HEK293 (cell line): ENCODE results near the gene NUFIP2.

Source experiments
- BCL11A ChIP-seq: fragments of 450-650 bp; formaldehyde crosslinking; IDR thresholded peaks from 2 replicates; pipeline ENCODE4 v1.5.1; 2016; ENCODE audit warnings: low read depth, missing biosample characterization, missing genetic modification characterization
- GLI4 ChIP-seq: fragments of 450-650 bp; formaldehyde crosslinking; IDR thresholded peaks from 2 replicates; pipeline ENCODE4 v1.5.1; 2016; ENCODE audit warnings: missing biosample characterization, missing genetic modification characterization
- GLIS2 ChIP-seq: fragments of 450-650 bp; formaldehyde crosslinking; IDR thresholded peaks from 2 replicates; pipeline ENCODE4 v1.5.1; 2016; ENCODE audit warnings: missing biosample characterization, missing genetic modification characterization
- IKZF3 ChIP-seq: fragments of 450-650 bp; IDR thresholded peaks from 2 replicates; pipeline ENCODE4 v1.5.0; 2018; ENCODE audit warnings: missing biosample characterization, mild to moderate bottlenecking, missing genetic modification characterization, moderate library complexity
- OVOL3 ChIP-seq: fragments of 450-650 bp; formaldehyde crosslinking; IDR thresholded peaks from 2 replicates; pipeline ENCODE4 v1.5.1; 2016; ENCODE audit warnings: missing biosample characterization, missing genetic modification characterization
- SP2 ChIP-seq: fragments of 450-650 bp; formaldehyde crosslinking; IDR thresholded peaks from 2 replicates; pipeline ENCODE4 v1.5.1; 2016; ENCODE audit warnings: missing biosample characterization, missing genetic modification characterization
- YY1 ChIP-seq: fragments of 450-650 bp; formaldehyde crosslinking; IDR thresholded peaks from 2 replicates; pipeline ENCODE4 v1.5.1; 2018; ENCODE audit warnings: missing biosample characterization, missing genetic modification characterization
- ZFP37 ChIP-seq: fragments of 450-650 bp; formaldehyde crosslinking; IDR thresholded peaks from 2 replicates; pipeline ENCODE4 v1.5.1; 2016; ENCODE audit warnings: missing biosample characterization, missing genetic modification characterization
- ZNF174 ChIP-seq: fragments of 450-650 bp; formaldehyde crosslinking; IDR thresholded peaks from 2 replicates; pipeline ENCODE4 v1.5.0; 2017; ENCODE audit warnings: missing biosample characterization, mild to moderate bottlenecking, missing genetic modification characterization
- ZNF221 ChIP-seq: fragments of 450-650 bp; formaldehyde crosslinking; IDR thresholded peaks from 2 replicates; pipeline ENCODE4 v1.5.1; 2017; ENCODE audit warnings: missing biosample characterization, missing genetic modification characterization, borderline replicate concordance
- ZNF248 ChIP-seq: fragments of 450-650 bp; formaldehyde crosslinking; IDR thresholded peaks from 2 replicates; pipeline ENCODE4 v1.5.1; 2017; ENCODE audit warnings: missing biosample characterization, missing genetic modification characterization
- ZNF274 ChIP-seq, 2 experiments: fragments of 200-500 bp in 1 of 2; fragments of 450-650 bp in 1 of 2; sonication (Bioruptor generic) in 1 of 2; formaldehyde crosslinking in 1 of 2; IDR thresholded peaks; 2 replicates each; pipeline versions ENCODE4 v1.5.1 to v1.6.1; 2014 to 2016; ENCODE audit warnings: borderline replicate concordance in 1 of 2, inconsistent platforms in 1 of 2, low read length in 1 of 2, missing biosample characterization in 1 of 2, missing genetic modification characterization in 1 of 2
- ZNF335 ChIP-seq: fragments of 450-650 bp; formaldehyde crosslinking; conservative IDR thresholded peaks from 2 replicates; pipeline ENCODE4 v1.5.1; 2016; ENCODE audit warnings: missing biosample characterization, missing genetic modification characterization
- ZNF341 ChIP-seq: fragments of 450-650 bp; formaldehyde crosslinking; IDR thresholded peaks from 2 replicates; pipeline ENCODE4; 2016; ENCODE audit warnings: low read depth, missing biosample characterization, missing genetic modification characterization
- ZNF530 ChIP-seq: fragments of 450-650 bp; formaldehyde crosslinking; IDR thresholded peaks from 2 replicates; pipeline ENCODE4 v1.5.1; 2016; ENCODE audit warnings: low read depth, missing biosample characterization, missing genetic modification characterization
- ZNF561 ChIP-seq: fragments of 450-650 bp; IDR thresholded peaks from 2 replicates; pipeline ENCODE4 v1.5.1; 2018; ENCODE audit warnings: missing biosample characterization, missing genetic modification characterization, borderline replicate concordance
- ZNF610 ChIP-seq: fragments of 450-650 bp; formaldehyde crosslinking; IDR thresholded peaks from 2 replicates; pipeline ENCODE4 v1.5.1; 2016; ENCODE audit warnings: missing biosample characterization, missing genetic modification characterization, borderline replicate concordance
- ZNF660 ChIP-seq: fragments of 450-650 bp; IDR thresholded peaks from 2 replicates; pipeline ENCODE4 v1.5.1; 2018; ENCODE audit warnings: missing biosample characterization, mild to moderate bottlenecking, missing genetic modification characterization
- ZXDB ChIP-seq: fragments of 450-650 bp; formaldehyde crosslinking; IDR thresholded peaks from 2 replicates; pipeline ENCODE4 v1.5.1; 2016; ENCODE audit warnings: missing biosample characterization, missing genetic modification characterization
- TF ChIP-seq, protein P1 (sequence below): fragments of 450-650 bp; formaldehyde crosslinking; IDR thresholded peaks from 2 replicates; pipeline ENCODE4 v1.5.1; 2016; ENCODE audit warnings: missing biosample characterization, missing genetic modification characterization
- TF ChIP-seq, protein P2 (sequence below): fragments of 450-650 bp; formaldehyde crosslinking; optimal IDR thresholded peaks from 2 replicates; pipeline ENCODE3; 2016; ENCODE audit warnings: missing biosample characterization, mild to moderate bottlenecking, missing genetic modification characterization
- TF ChIP-seq, protein P3 (sequence below): fragments of 450-650 bp; formaldehyde crosslinking; IDR thresholded peaks from 2 replicates; pipeline ENCODE4 v1.5.1; 2016; ENCODE audit warnings: missing biosample characterization, missing genetic modification characterization
- TF ChIP-seq, protein P4 (sequence below): fragments of 450-650 bp; IDR thresholded peaks from 2 replicates; pipeline ENCODE4 v1.5.1; 2018; ENCODE audit warnings: missing biosample characterization, mild to moderate bottlenecking, missing genetic modification characterization
- TF ChIP-seq, protein P5 (sequence below): fragments of 450-650 bp; formaldehyde crosslinking; IDR thresholded peaks from 2 replicates; pipeline ENCODE4 v1.5.1; 2016; ENCODE audit warnings: missing biosample characterization, missing genetic modification characterization
- TF ChIP-seq, protein P6 (sequence below): fragments of 450-650 bp; formaldehyde crosslinking; IDR thresholded peaks from 2 replicates; pipeline ENCODE4 v1.5.1; 2016; ENCODE audit warnings: missing biosample characterization, missing genetic modification characterization, borderline replicate concordance

NUFIP2 gene

DNA sequence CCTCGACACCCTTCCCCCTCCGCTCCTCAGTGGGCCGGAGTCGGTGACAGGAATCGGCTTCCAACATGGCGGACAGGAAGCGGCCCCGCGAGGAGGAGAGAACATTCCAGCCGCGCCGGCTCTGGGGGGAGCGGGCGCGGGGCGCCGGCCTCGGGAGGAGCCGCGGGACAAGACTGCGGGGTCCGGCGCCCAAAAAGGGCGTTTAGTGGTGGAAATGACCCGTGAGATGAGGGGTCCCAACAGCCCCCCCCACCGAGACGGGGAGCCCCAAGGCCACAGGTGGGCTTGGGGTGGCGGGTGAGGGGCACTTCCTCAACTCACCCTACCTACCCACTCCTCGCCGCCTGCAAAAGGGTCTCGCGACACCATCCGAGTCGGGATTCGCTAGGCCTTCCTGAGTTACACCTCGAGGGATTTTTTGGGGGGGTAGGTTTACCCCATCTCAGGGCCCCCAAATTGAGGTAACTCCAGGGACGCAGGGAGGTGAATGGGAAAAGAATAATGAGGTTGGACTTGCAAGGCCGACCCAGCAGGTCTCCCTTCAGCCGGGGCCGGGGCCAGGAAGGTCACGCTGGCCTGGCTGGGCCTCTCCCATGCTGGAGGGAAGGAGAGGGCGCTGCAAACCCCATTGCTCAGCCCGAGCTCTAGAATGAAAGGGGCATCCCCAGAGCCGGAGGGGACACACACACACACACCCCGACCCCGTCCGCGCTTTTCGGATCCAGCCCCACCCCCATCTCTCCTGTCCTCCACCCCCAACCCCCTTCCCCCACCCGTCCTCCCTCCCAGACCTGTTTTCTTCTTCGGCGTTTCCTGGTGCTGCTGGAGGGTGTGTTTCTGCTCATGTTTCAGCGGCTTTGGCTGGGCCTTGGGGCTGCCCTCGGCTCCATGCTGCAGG is 707 bp downstream of the NUFIP2 start (continued):
- TF ChIP-seq ZNF610 (tag by site-specific recombination) (no peak), SP2 (tag by site-specific recombination) (no peak), ZFP37 (tag by site-specific recombination) (0 out of 2 replicates have a peak, but pooled peaks have one; percentile 68), ZNF660 (tag by site-specific recombination) (peak; percentile 22; the same call in 1 of the 2 replicates), ZNF530 (tag by site-specific recombination) (no peak), GLIS2 (tag by site-specific recombination) (peak; percentile 76), YY1 (tag by site-specific recombination) (peak; percentile 80), ZXDB (peak; percentile 51; the same call in 1 of the 2 replicates), ZNF335 (peak; percentile 5; the same call in 1 of the 2 replicates), ZNF274 (IDR thresholded peaks at IDR 0.05; ENCODE audit: low read length) (no peak), ZNF274 (tag by site-specific recombination; IDR thresholded peaks at IDR 0.05; ENCODE audit: borderline replicate concordance) (no peak), IKZF3 (tag by site-specific recombination) (peak; percentile 16), ZNF341 (tag by site-specific recombination) (peak; percentile 35; the same call in 1 of the 2 replicates), OVOL3 (no peak), BCL11A (no peak), ZNF561 (tag by site-specific recombination) (peak; percentile 45; the same call in 1 of the 2 replicates), ZNF248 (tag by site-specific recombination) (0 out of 2 replicates have a peak, but pooled peaks have one; percentile 29), ZNF221 (tag by site-specific recombination) (0 out of 2 replicates have a peak, but pooled peaks have one; percentile 3), ZNF174 (no peak), GLI4 (no peak)
- TF ChIP-seq, protein P1, sequence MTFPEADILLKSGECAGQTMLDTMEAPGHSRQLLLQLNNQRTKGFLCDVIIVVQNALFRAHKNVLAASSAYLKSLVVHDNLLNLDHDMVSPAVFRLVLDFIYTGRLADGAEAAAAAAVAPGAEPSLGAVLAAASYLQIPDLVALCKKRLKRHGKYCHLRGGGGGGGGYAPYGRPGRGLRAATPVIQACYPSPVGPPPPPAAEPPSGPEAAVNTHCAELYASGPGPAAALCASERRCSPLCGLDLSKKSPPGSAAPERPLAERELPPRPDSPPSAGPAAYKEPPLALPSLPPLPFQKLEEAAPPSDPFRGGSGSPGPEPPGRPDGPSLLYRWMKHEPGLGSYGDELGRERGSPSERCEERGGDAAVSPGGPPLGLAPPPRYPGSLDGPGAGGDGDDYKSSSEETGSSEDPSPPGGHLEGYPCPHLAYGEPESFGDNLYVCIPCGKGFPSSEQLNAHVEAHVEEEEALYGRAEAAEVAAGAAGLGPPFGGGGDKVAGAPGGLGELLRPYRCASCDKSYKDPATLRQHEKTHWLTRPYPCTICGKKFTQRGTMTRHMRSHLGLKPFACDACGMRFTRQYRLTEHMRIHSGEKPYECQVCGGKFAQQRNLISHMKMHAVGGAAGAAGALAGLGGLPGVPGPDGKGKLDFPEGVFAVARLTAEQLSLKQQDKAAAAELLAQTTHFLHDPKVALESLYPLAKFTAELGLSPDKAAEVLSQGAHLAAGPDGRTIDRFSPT, result 0 out of 2 replicates have a peak, but pooled peaks have one; percentile 28
- TF ChIP-seq, protein P2, sequence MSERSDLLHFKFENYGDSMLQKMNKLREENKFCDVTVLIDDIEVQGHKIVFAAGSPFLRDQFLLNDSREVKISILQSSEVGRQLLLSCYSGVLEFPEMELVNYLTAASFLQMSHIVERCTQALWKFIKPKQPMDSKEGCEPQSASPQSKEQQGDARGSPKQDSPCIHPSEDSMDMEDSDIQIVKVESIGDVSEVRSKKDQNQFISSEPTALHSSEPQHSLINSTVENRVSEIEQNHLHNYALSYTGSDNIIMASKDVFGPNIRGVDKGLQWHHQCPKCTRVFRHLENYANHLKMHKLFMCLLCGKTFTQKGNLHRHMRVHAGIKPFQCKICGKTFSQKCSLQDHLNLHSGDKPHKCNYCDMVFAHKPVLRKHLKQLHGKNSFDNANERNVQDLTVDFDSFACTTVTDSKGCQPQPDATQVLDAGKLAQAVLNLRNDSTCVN (tag by site-specific recombination), result peak; percentile 75
- TF ChIP-seq, protein P3, sequence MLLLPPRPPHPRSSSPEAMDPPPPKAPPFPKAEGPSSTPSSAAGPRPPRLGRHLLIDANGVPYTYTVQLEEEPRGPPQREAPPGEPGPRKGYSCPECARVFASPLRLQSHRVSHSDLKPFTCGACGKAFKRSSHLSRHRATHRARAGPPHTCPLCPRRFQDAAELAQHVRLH, result 0 out of 2 replicates have a peak, but pooled peaks have one; percentile 29
- TF ChIP-seq, protein P4, sequence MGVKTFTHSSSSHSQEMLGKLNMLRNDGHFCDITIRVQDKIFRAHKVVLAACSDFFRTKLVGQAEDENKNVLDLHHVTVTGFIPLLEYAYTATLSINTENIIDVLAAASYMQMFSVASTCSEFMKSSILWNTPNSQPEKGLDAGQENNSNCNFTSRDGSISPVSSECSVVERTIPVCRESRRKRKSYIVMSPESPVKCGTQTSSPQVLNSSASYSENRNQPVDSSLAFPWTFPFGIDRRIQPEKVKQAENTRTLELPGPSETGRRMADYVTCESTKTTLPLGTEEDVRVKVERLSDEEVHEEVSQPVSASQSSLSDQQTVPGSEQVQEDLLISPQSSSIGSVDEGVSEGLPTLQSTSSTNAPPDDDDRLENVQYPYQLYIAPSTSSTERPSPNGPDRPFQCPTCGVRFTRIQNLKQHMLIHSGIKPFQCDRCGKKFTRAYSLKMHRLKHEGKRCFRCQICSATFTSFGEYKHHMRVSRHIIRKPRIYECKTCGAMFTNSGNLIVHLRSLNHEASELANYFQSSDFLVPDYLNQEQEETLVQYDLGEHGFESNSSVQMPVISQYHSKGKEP (tag by site-specific recombination), result no peak
- TF ChIP-seq, protein P5, sequence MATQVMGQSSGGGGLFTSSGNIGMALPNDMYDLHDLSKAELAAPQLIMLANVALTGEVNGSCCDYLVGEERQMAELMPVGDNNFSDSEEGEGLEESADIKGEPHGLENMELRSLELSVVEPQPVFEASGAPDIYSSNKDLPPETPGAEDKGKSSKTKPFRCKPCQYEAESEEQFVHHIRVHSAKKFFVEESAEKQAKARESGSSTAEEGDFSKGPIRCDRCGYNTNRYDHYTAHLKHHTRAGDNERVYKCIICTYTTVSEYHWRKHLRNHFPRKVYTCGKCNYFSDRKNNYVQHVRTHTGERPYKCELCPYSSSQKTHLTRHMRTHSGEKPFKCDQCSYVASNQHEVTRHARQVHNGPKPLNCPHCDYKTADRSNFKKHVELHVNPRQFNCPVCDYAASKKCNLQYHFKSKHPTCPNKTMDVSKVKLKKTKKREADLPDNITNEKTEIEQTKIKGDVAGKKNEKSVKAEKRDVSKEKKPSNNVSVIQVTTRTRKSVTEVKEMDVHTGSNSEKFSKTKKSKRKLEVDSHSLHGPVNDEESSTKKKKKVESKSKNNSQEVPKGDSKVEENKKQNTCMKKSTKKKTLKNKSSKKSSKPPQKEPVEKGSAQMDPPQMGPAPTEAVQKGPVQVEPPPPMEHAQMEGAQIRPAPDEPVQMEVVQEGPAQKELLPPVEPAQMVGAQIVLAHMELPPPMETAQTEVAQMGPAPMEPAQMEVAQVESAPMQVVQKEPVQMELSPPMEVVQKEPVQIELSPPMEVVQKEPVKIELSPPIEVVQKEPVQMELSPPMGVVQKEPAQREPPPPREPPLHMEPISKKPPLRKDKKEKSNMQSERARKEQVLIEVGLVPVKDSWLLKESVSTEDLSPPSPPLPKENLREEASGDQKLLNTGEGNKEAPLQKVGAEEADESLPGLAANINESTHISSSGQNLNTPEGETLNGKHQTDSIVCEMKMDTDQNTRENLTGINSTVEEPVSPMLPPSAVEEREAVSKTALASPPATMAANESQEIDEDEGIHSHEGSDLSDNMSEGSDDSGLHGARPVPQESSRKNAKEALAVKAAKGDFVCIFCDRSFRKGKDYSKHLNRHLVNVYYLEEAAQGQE (tag by site-specific recombination), result 0 out of 2 replicates have a peak, but pooled peaks have one; percentile 16
- TF ChIP-seq, protein P6, sequence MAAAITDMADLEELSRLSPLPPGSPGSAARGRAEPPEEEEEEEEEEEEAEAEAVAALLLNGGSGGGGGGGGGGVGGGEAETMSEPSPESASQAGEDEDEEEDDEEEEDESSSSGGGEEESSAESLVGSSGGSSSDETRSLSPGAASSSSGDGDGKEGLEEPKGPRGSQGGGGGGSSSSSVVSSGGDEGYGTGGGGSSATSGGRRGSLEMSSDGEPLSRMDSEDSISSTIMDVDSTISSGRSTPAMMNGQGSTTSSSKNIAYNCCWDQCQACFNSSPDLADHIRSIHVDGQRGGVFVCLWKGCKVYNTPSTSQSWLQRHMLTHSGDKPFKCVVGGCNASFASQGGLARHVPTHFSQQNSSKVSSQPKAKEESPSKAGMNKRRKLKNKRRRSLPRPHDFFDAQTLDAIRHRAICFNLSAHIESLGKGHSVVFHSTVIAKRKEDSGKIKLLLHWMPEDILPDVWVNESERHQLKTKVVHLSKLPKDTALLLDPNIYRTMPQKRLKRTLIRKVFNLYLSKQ (tag by site-specific recombination), result no peak
